Esophagus muscularis mucosa (tissue), 3 donors: Measurements from ENCODE around the gene RASGRF2.

ENCODE experiments used
- POLR2AphosphoS5 ChIP-seq, 2 donors: sonication (generic); formaldehyde crosslinking; IDR thresholded peaks; one replicate each; pipeline ENCODE4 v1.6.1; 2017; ENCODE audit warnings: antibody characterized with exemption in 2 of 2
- TF ChIP-seq, protein P1 (sequence below), 3 experiments: fragments of 200-600 bp in 2 of 3; fragments of 450-650 bp in 1 of 3; sonication (generic) in 2 of 3; IDR thresholded peaks; one replicate each; pipeline ENCODE4 v1.5.1; 2017 to 2019; ENCODE audit warnings: antibody characterized with exemption in 3 of 3, mild to moderate bottlenecking in 2 of 3, moderate library complexity in 1 of 3

GRCh38 chr5:81105261-81105877 lies 145.2 kb downstream of the RASGRF2 start:
- TF ChIP-seq POLR2AphosphoS5 (IDR thresholded peaks at IDR 0.05): no peak
- TF ChIP-seq, protein P1, sequence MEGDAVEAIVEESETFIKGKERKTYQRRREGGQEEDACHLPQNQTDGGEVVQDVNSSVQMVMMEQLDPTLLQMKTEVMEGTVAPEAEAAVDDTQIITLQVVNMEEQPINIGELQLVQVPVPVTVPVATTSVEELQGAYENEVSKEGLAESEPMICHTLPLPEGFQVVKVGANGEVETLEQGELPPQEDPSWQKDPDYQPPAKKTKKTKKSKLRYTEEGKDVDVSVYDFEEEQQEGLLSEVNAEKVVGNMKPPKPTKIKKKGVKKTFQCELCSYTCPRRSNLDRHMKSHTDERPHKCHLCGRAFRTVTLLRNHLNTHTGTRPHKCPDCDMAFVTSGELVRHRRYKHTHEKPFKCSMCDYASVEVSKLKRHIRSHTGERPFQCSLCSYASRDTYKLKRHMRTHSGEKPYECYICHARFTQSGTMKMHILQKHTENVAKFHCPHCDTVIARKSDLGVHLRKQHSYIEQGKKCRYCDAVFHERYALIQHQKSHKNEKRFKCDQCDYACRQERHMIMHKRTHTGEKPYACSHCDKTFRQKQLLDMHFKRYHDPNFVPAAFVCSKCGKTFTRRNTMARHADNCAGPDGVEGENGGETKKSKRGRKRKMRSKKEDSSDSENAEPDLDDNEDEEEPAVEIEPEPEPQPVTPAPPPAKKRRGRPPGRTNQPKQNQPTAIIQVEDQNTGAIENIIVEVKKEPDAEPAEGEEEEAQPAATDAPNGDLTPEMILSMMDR (IDR thresholded peaks at IDR 0.05): no peak
